H1 (cell line): ENCODE data around the gene GZF1. TPM values are rescaled to one million over a fixed set of nuclear protein-coding genes. Genes with fewer than 3 reads are reported as not detected.

Experiments used
- CTCF ChIA-PET: fragments of 300-600 bp; sonication (Branson Sonifier 250); formaldehyde crosslinking; loops from one replicate; lab custom pipeline; 2021; ENCODE audit not compliant: partially characterized antibody; lab: Charles Lee
- POLR2A ChIA-PET: fragments of 300-600 bp; sonication (Branson Sonifier 250); formaldehyde crosslinking; loops from one replicate; lab custom pipeline; 2021; ENCODE audit warnings: inconsistent platforms; ENCODE audit not compliant: partially characterized antibody; lab: Charles Lee
- DNase-seq, 2 experiments: peaks; one replicate each; pipeline versions ENCODE4 v3.0.0 to v3.0.0-alpha.2; 2010 to 2022; ENCODE audit warnings: low spot score in 2 of 2, low read depth in 1 of 2, mixed read lengths in 1 of 2
- FAIRE-seq: peaks from 2 replicates; lab custom pipeline; 2011; peaks lifted over from hg19 to GRCh38; lab: Jason Lieb, UNC
- H2AFZ ChIP-seq: 2 replicates; pipeline ENCODE4 v1.8.1; 2012; ENCODE audit warnings: low read length, inconsistent platforms
- H2AK5ac ChIP-seq: 2 replicates; pipeline ENCODE4 v1.6.1; 2013; ENCODE audit warnings: low read depth, low read length
- H2BK120ac ChIP-seq: replicated peaks from 2 replicates; pipeline ENCODE3; 2013; ENCODE audit warnings: low read depth, low read length, inconsistent platforms
- H2BK12ac ChIP-seq: 2 replicates; pipeline ENCODE4 v1.6.1; 2013; ENCODE audit warnings: low read depth, low read length
- H2BK15ac ChIP-seq: 2 replicates; pipeline ENCODE4 v1.6.1; 2013; ENCODE audit warnings: low read length
- H2BK20ac ChIP-seq: 2 replicates; pipeline ENCODE4 v1.6.1; 2013; ENCODE audit warnings: low read length
- H2BK5ac ChIP-seq: 2 replicates; pipeline ENCODE4 v1.6.1; 2013; ENCODE audit warnings: low read depth, low read length
- H3K14ac ChIP-seq: 2 replicates; pipeline ENCODE4 v1.6.1; 2013; ENCODE audit warnings: inconsistent platforms; ENCODE audit not compliant: insufficient read length
- H3K18ac ChIP-seq: 2 replicates; pipeline ENCODE4 v1.6.1; 2013; ENCODE audit warnings: low read length; ENCODE audit errors: extremely low read depth
- H3K23ac ChIP-seq: 2 replicates; pipeline ENCODE4 v1.6.1; 2013; ENCODE audit warnings: inconsistent platforms; ENCODE audit not compliant: insufficient read length
- H3K23me2 ChIP-seq: 2 replicates; pipeline ENCODE4 v1.6.1; 2013; ENCODE audit warnings: low read depth, low read length
- H3K27ac ChIP-seq: 2 replicates; pipeline ENCODE4 v1.6.1; 2011; ENCODE audit warnings: low read depth, low read length, inconsistent platforms
- H3K27me3 ChIP-seq, 4 experiments: replicated peaks in 1 of 4; 1 replicate in 1 of 4; 2 replicates in 3 of 4; pipeline versions ENCODE4 v1.6.1 to v1.8.1; 2011 to 2013; ENCODE audit warnings: low read length in 3 of 4, mild to moderate bottlenecking in 3 of 4, inconsistent platforms in 2 of 4, mixed read lengths in 2 of 4, moderate library complexity in 1 of 4; ENCODE audit not compliant: control insufficient read depth in 3 of 4, insufficient read depth in 3 of 4; ENCODE audit errors: extremely low read depth in 1 of 4
- H3K36me3 ChIP-seq, 4 experiments: 2 replicates each; pipeline versions ENCODE4 v1.6.1 to v1.8.1; 2011 to 2013; ENCODE audit warnings: mild to moderate bottlenecking in 4 of 4, low read length in 3 of 4, moderate library complexity in 2 of 4, control low read depth in 1 of 4, inconsistent platforms in 1 of 4; ENCODE audit not compliant: insufficient read depth in 4 of 4, control insufficient read depth in 2 of 4
- H3K4ac ChIP-seq: replicated peaks from 2 replicates; pipeline ENCODE3; 2013; ENCODE audit warnings: low read length, low read depth, mixed read lengths, inconsistent platforms; ENCODE audit not compliant: insufficient read length
- H3K4me1 ChIP-seq, 4 experiments: replicated peaks in 1 of 4; 1 replicate in 1 of 4; 2 replicates in 3 of 4; pipeline versions ENCODE4 v1.6.1 to v1.8.1; 2011 to 2013; ENCODE audit warnings: low read length in 3 of 4, inconsistent platforms in 2 of 4, mixed read lengths in 1 of 4; ENCODE audit not compliant: insufficient read depth in 4 of 4, control insufficient read depth in 3 of 4
- H3K4me2 ChIP-seq, 2 experiments: 2 replicates each; pipeline versions ENCODE4 v1.6.1 to v1.8.1; 2011 to 2013; ENCODE audit warnings: low read depth in 2 of 2, low read length in 2 of 2, control low read depth in 1 of 2, inconsistent platforms in 1 of 2, mild to moderate bottlenecking in 1 of 2; ENCODE audit not compliant: insufficient read depth in 1 of 2
- H3K4me3 ChIP-seq, 4 experiments: fragments of 200-600, 300-600 bp in 1 of 4; sonication (generic), shearing (Covaris generic), sonication (Bioruptor Twin) in 1 of 4; 2 replicates each; pipeline versions ENCODE4 v1.5.1 to v1.8.1; 2011 to 2016; ENCODE audit warnings: low read length in 4 of 4, low read depth in 3 of 4, control low read depth in 2 of 4, inconsistent platforms in 2 of 4, mild to moderate bottlenecking in 2 of 4, mixed read lengths in 1 of 4, moderate library complexity in 1 of 4; ENCODE audit not compliant: insufficient read depth in 2 of 4; ENCODE audit errors: extremely low read depth in 1 of 4
- H3K56ac ChIP-seq: replicated peaks from 2 replicates; pipeline ENCODE3; 2013; ENCODE audit warnings: low read depth, mild to moderate bottlenecking, mixed read lengths, low read length, inconsistent platforms; ENCODE audit not compliant: insufficient read length
- H3K79me1 ChIP-seq: 2 replicates; pipeline ENCODE4 v1.6.1; 2013; ENCODE audit warnings: low read depth, low read length, control low read depth
- H3K79me2 ChIP-seq, 2 experiments: 2 replicates each; pipeline versions ENCODE4 v1.6.1 to v1.8.1; 2012 to 2013; ENCODE audit warnings: low read length in 2 of 2, mild to moderate bottlenecking in 2 of 2, inconsistent platforms in 1 of 2; ENCODE audit not compliant: insufficient read depth in 2 of 2, control insufficient read depth in 1 of 2
- H3K9ac ChIP-seq, 4 experiments: replicated peaks in 1 of 4; 1 replicate in 1 of 4; 2 replicates in 3 of 4; pipeline versions ENCODE4 v1.6.1 to v1.8.1; 2011 to 2013; ENCODE audit warnings: low read depth in 3 of 4, low read length in 3 of 4, control low read depth in 2 of 4, mild to moderate bottlenecking in 2 of 4, moderate library complexity in 2 of 4, inconsistent platforms in 1 of 4; ENCODE audit errors: extremely low read depth in 1 of 4
- H3K9me3 ChIP-seq, 2 experiments: 2 replicates each; pipeline versions ENCODE4 v1.6.1 to v1.8.1; 2012 to 2013; ENCODE audit warnings: mild to moderate bottlenecking in 2 of 2, moderate library complexity in 2 of 2, control low read depth in 1 of 2, inconsistent platforms in 1 of 2, low read depth in 1 of 2, low read length in 1 of 2, mixed read lengths in 1 of 2; ENCODE audit not compliant: insufficient read depth in 2 of 2
- H4K20me1 ChIP-seq, 2 experiments: replicated peaks in 1 of 2; 2 replicates each; pipeline versions ENCODE3 to v1.8.1; 2011 to 2013; ENCODE audit warnings: inconsistent platforms in 2 of 2, low read length in 2 of 2, mild to moderate bottlenecking in 1 of 2; ENCODE audit not compliant: insufficient read depth in 2 of 2, control insufficient read depth in 1 of 2
- H4K5ac ChIP-seq: 2 replicates; pipeline ENCODE4 v1.6.1; 2013; ENCODE audit warnings: low read length, low read depth, mixed read lengths, inconsistent platforms; ENCODE audit not compliant: insufficient read length
- H4K8ac ChIP-seq: 2 replicates; pipeline ENCODE4 v1.8.0; 2013; ENCODE audit warnings: mild to moderate bottlenecking, moderate library complexity, low read length, inconsistent platforms; ENCODE audit not compliant: insufficient read depth; ENCODE audit errors: extremely low read depth
- H4K91ac ChIP-seq: replicated peaks from 2 replicates; pipeline ENCODE3; 2013; ENCODE audit warnings: low read length, mixed read lengths, inconsistent platforms; ENCODE audit not compliant: insufficient read length
- E2F6 ChIP-seq: IDR thresholded peaks from 2 replicates; pipeline ENCODE4 v1.6.1; 2012; ENCODE audit warnings: inconsistent platforms
- KDM4A ChIP-seq: IDR thresholded peaks from one replicate; pipeline ENCODE4 v1.7.1; 2012; ENCODE audit warnings: low read depth, mild to moderate bottlenecking, moderate library complexity, low read length, inconsistent platforms; ENCODE audit not compliant: severe bottlenecking
- SIN3A ChIP-seq, 2 experiments: IDR thresholded peaks in 1 of 2; conservative IDR thresholded peaks in 1 of 2; 2 replicates each; pipeline ENCODE4 v1.6.1; 2011 to 2012; ENCODE audit warnings: low read length in 2 of 2, improper control_type of control experiment in 1 of 2, low read depth in 1 of 2, mild to moderate bottlenecking in 1 of 2
- WGBS, 2 experiments: shearing (Covaris generic) in 1 of 2; methylation state at CpG; one replicate each; pipeline versions ENCODE4 v1.1.6 to v1.1.7; 2013 to 2015; ENCODE audit warnings: low lambda C conversion rate in 2 of 2, mixed read lengths in 2 of 2, inconsistent platforms in 1 of 2, low coverage in 1 of 2, missing lambda C conversion rate in 1 of 2; ENCODE audit not compliant: insufficient replicate concordance in 2 of 2, insufficient coverage in 1 of 2, insufficient read length in 1 of 2; ENCODE audit errors: extremely low coverage in 1 of 2, missing lambda C conversion rate in 1 of 2; 5-methylcytosine and 5-hydroxymethylcytosine counted together
- polyA plus RNA-seq, 7 experiments: library from polyadenylated mRNA; depleted of rRNA in 3 of 7; stranded (reverse) in 5 of 7; unstranded in 2 of 7; fragments of >200 nt in 5 of 7; fragments of 200-250 nt in 2 of 7; gene quantifications; 1 replicate in 5 of 7; 2 replicates in 1 of 7; 4 replicates in 1 of 7; pipeline versions ENCODE4 v1.2.1 to v1.2.3, GENCODE V29; 2011 to 2013; ENCODE audit warnings: missing spikeins in 2 of 7, mixed read lengths in 2 of 7
- total RNA-seq: library from RNA; stranded (reverse); fragmentation: NEBNext Ultra II Directional; extraction: Animal tissue kit (Norgen Biotek cat#: 25700); gene quantifications from 2 replicates; pipeline ENCODE4 v1.2.1, GENCODE V29; 2021

Gene GZF1
- total and polyA plus RNA-seq, 2 of the 8 experiments (the other 6 are each of a cell fraction or from before 2014, with no cell fraction given) = 8.2 to 11.9 TPM

- FAIRE-seq (no peak), DNase-seq (no peak)
- Histone ChIP-seq H3K56ac (no peak overlapping the region), H3K4ac (no peak overlapping the region), H3K79me1 (peaks cover 10% of the 10 kb centered on the region), H2BK5ac (no peak overlapping the region), H2BK20ac (no peak overlapping the region), H2BK12ac (no peak overlapping the region), H4K20me1 (peaks cover 10 to 20% of the 10 kb centered on the region in 2 experiments), H4K8ac (peak overlapping the region; percentile 87), H3K9ac (peak overlapping the region; percentile 75 to 90 (median 78)), H3K14ac (no peak overlapping the region), H3K27ac (peak overlapping the region; percentile 55; the same call in 1 of the 2 replicates), H3K9me3 (no peaks in the 10 kb centered on the region), H3K36me3 (peaks cover 4 to 11% (median 8%) of the 10 kb centered on the region in 4 experiments; a peak in 4 of 8 replicates), H3K18ac (no peak overlapping the region), H3K4me3 (peak overlapping the region; percentile 72 to 91 (median 79)), H3K4me2 (peak overlapping the region; percentile 70 to 95), H2BK120ac (no peak overlapping the region), H3K27me3 (no peaks in the 10 kb centered on the region), H4K91ac (no peak overlapping the region), H3K79me2 (peaks cover 0 to 50% of the 10 kb centered on the region in 2 experiments; a peak in 3 of 4 replicates), H2AK5ac (no peak overlapping the region)
- POLR2A ChIA-PET = interaction anchor here (1.7 kb wide), 1 partner anchor 10 kb away, joined by 3 read pairs; no protein-coding TSS in a partner anchor
- 9% methylated on average over 39 of the region's 50 CpGs; no CpG with 5 or more reads in 1 of the 2 experiments for WGBS, 2 experiments
- TF ChIP-seq E2F6 (no peak), KDM4A (peak; percentile 21), SIN3A (conservative IDR thresholded peaks at IDR 0.05 in 1 of 2, IDR thresholded peaks at IDR 0.05 in 1 of 2; ENCODE audit: low read depth in 1 of 2, low read length in 2 of 2) (0 out of 4 replicates have a peak, but pooled peaks have one; percentile 29 to 75)
- TF ChIP-seq, all 59 proteins: peak for 2
- CTCF ChIA-PET = interaction anchor here (0.9 kb wide), 1 partner anchor 313 kb away, joined by 3 read pairs; the partner anchor contains the start of gene THBD
- Histone ChIP-seq H3K4me1 (peaks cover 0 to 9% (median 6%) of the 10 kb centered on the region in 4 experiments; a peak in 4 of 7 replicates), H4K5ac (no peak overlapping the region), H2BK15ac (no peak overlapping the region), H3K23me2 (peaks cover 11% of the 10 kb centered on the region; the same call in 1 of the 2 replicates), H3K23ac (no peak overlapping the region), H2AFZ (no peak overlapping the region)
Observed at GRCh38 chr20:23362392-23363256, 642 bp downstream of the GZF1 start.
